GM12891 (cell line): Measurements from ENCODE around the gene SERTAD4.

Experiments used
- DNase-seq: peaks from one replicate; pipeline ENCODE4 v3.0.0; 2011; ENCODE audit warnings: low spot score; ENCODE audit not compliant: insufficient read length
- FAIRE-seq: peaks from 2 replicates; lab custom pipeline; 2011; peaks lifted over from hg19 to GRCh38; lab: Jason Lieb, UNC
- PAX5 ChIP-seq: IDR thresholded peaks from 2 replicates; pipeline ENCODE4 v1.6.1; 2011; ENCODE audit warnings: low read length, moderate library complexity, mild to moderate bottlenecking; ENCODE audit not compliant: insufficient read depth, severe bottlenecking
- POLR2A ChIP-seq: IDR thresholded peaks from 2 replicates; pipeline ENCODE4 v1.6.1; 2011; ENCODE audit warnings: low read depth, low read length, control low read depth
- POLR2AphosphoS5 ChIP-seq: IDR thresholded peaks from 2 replicates; pipeline ENCODE4 v1.6.1; 2011; ENCODE audit warnings: low read depth, low read length, control low read depth
- POU2F2 ChIP-seq: IDR thresholded peaks from 2 replicates; pipeline ENCODE4 v1.6.1; 2011; ENCODE audit warnings: low read depth, mild to moderate bottlenecking, control low read depth, low read length, moderate library complexity
- SPI1 ChIP-seq: IDR thresholded peaks from 2 replicates; pipeline ENCODE4 v1.6.1; 2011; ENCODE audit warnings: low read depth, low read length, control low read depth
- TAF1 ChIP-seq: IDR thresholded peaks from 2 replicates; pipeline ENCODE4 v1.6.1; 2011; ENCODE audit warnings: low read depth, low read length, control low read depth

SERTAD4 gene

GRCh38 chr1:210207597-210208450, 24.8 kb upstream of the SERTAD4 start:
- no peak for FAIRE-seq
- TF ChIP-seq POLR2AphosphoS5 (no peak), PAX5 (no peak)
- no peak for DNase-seq

DNA sequence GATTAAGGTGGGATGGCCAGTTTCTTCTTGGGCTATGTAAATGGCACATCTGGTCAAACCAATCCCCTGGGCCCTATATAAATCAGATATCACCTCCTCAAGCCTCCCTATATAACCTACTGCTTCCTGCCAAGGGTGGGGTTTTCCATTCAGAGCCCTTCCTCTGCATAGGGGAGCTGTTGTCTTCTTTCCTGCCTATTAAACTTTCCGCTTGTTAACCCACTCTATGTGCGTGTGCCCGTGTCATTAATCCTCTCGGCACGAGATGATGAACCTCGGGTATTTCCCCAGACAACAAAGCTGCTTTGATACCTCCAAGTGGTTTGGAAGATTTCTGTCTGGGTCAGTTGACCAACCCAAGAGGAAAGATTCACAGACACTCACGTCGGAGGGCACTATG, 19.3 kb upstream of the SERTAD4 start:
- FAIRE-seq (no peak), DNase-seq (no peak)
- TF ChIP-seq POLR2AphosphoS5 = no peak
- TF ChIP-seq PAX5 = no peak
- TF ChIP-seq SPI1 = no peak
- no peak for TF ChIP-seq TAF1
- TF ChIP-seq POU2F2 = no peak
- no peak for TF ChIP-seq POLR2A

DNA sequence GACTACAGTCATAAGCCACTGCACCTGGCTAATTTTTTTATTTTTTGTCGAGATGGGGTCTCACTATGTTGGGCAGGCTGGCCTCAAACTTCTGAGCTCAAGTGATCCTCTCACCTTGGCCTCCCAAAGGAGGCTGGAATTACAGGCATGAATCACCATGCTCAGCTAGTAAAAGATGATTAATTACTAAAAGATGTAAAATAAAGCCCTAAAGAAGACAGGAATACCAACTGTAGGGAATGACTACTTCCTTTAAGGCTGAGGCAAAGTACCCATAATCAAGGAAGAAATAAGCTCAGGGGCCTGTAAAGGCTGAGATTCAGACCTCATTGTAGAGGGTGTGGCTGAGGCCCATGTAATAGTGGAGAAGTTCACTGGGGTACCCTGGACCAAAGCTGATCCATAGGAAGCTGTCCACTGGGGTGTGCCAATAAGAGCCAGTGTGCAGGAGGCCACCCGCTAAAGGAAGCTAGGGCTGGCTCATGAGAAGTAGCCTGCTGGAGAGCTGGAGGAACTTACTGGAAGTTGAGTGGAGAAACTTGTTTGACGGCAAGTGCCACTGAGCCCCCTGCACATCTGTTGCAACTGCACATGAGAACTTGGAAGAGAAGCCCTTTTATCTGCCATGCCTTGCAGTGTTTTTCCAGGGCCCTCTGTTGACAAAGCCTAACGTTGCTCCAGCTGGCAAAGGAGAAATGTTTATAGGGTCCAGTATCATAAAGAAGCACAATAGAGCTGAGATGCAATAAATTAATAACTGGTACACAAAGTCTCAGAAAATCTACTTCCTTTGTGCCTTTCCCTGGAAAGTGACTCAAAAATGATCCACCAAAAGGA, 17.8 kb upstream of the SERTAD4 start:
- DNase-seq (no peak), FAIRE-seq (no peak)
- TF ChIP-seq POLR2AphosphoS5 (no peak), PAX5 (no peak), POU2F2 (no peak), TAF1 (no peak)

- DNase-seq = no peak
- FAIRE-seq = no peak
- TF ChIP-seq TAF1 (no peak), POLR2AphosphoS5 (no peak), POLR2A (no peak), PAX5 (no peak), SPI1 (no peak), POU2F2 (no peak)
Observed at GRCh38 chr1:210217482-210217881, 15.1 kb upstream of the SERTAD4 start.

DNA sequence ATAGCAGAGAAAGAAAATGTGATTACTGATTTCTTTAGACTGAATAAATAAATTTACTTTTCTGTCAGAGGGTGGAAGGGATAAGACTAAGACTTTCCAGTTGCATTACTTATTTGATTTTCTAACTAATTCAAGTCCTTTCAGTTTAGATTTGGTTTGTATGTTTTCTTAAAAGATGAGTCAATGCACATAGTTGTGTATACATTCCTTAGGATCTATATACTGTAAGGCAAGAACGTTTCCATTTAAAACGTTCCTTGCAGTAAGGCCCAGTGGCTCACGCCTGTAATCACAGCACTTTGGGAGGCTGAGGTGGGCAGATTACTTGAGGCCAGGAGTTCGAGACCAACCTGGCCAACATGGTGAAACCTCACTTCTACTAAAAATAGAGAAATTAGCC, 14.5 kb upstream of the SERTAD4 start:
- FAIRE-seq (no peak), DNase-seq (no peak)
- TF ChIP-seq PAX5 (no peak), POU2F2 (no peak), POLR2AphosphoS5 (no peak), SPI1 (no peak), TAF1 (no peak), POLR2A (no peak)

GRCh38 chr1:210222340-210223006, 10.1 kb upstream of the SERTAD4 start:
- TF ChIP-seq PAX5 (no peak), POU2F2 (no peak), POLR2A (no peak), SPI1 (no peak), POLR2AphosphoS5 (no peak)
- FAIRE-seq = no peak
- DNase-seq = no peak

- no peak for TF ChIP-seq SPI1
- no peak for TF ChIP-seq PAX5
- no peak for TF ChIP-seq POLR2AphosphoS5
- TF ChIP-seq TAF1 = no peak
- TF ChIP-seq POLR2A = no peak
- TF ChIP-seq POU2F2 = no peak
- no peak for FAIRE-seq
Observed at GRCh38 chr1:210223226-210223904, 9.2 kb upstream of the SERTAD4 start.

GRCh38 chr1:210228158-210228557, 4.4 kb upstream of the SERTAD4 start:
- DNase-seq = no peak
- TF ChIP-seq POLR2AphosphoS5 (no peak), SPI1 (no peak), TAF1 (no peak), PAX5 (no peak), POLR2A (no peak), POU2F2 (no peak)
- FAIRE-seq = no peak

More at GRCh38 chr1:210223226-210223904, 9.2 kb upstream of the SERTAD4 start:
- no peak for DNase-seq

DNA sequence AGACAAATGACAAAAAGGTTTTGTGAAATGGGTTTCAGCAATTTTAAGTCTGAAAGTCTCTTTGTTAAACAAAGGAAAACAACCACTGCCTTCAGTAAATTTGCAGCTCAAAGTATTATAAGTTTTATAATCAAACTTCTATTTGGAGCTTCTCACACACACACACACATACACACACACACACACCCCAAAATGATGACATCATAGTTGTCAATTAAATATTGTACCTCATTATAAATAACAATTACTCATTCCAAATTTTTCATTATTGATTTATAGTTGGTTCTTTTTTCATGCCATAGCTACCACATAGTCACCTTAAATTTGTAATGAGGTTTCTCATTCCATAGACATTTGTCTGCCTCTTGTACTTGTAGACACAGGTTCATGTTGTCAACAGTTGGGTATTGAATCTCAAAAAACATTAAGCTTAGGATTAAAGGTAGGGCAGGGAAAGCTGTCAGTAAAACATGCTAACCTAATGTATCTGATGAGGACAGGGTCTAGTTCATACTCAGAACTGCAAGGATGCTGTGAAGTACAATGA, 2.4 kb upstream of the SERTAD4 start:
- FAIRE-seq = peak; percentile 43
- TF ChIP-seq SPI1 (no peak), POLR2A (no peak), POU2F2 (no peak), TAF1 (no peak), PAX5 (no peak), POLR2AphosphoS5 (no peak)
- no peak for DNase-seq
